H9 (cell line): Measurements from ENCODE around the gene DFFB. TPM values are rescaled to one million over a fixed set of nuclear protein-coding genes. Genes with fewer than 3 reads are reported as not detected.

Experiments used
- DNase-seq: peaks from one replicate; pipeline ENCODE4 v3.0.0-alpha.2; 2017
- H2AFZ ChIP-seq: one replicate; pipeline ENCODE4 v1.6.1; 2013; ENCODE audit warnings: mild to moderate bottlenecking, low read length, control low read depth, moderate library complexity
- H2AK5ac ChIP-seq: 2 replicates; pipeline ENCODE4 v1.6.1; 2013; ENCODE audit warnings: low read length, control low read depth, mixed read lengths; ENCODE audit not compliant: insufficient read length
- H2BK120ac ChIP-seq: one replicate; pipeline ENCODE4 v1.6.1; 2013; ENCODE audit warnings: low read depth, mild to moderate bottlenecking, low read length, control low read depth, inconsistent platforms; ENCODE audit not compliant: poor library complexity, severe bottlenecking
- H2BK12ac ChIP-seq: 2 replicates; pipeline ENCODE4 v1.6.1; 2013; ENCODE audit warnings: low read length, control low read depth, mixed read lengths, low read depth; ENCODE audit not compliant: insufficient read length
- H2BK15ac ChIP-seq: 2 replicates; pipeline ENCODE4 v1.6.1; 2013; ENCODE audit warnings: low read depth, low read length, control low read depth
- H2BK20ac ChIP-seq: one replicate; pipeline ENCODE4 v1.6.1; 2013; ENCODE audit warnings: low read depth, mild to moderate bottlenecking, low read length, control low read depth, inconsistent platforms; ENCODE audit not compliant: poor library complexity, severe bottlenecking
- H2BK5ac ChIP-seq: 2 replicates; pipeline ENCODE4 v1.6.1; 2013; ENCODE audit warnings: low read length, control low read depth, mixed read lengths; ENCODE audit not compliant: insufficient read length
- H3K14ac ChIP-seq: 2 replicates; pipeline ENCODE4 v1.6.1; 2013; ENCODE audit warnings: low read length, control low read depth; ENCODE audit not compliant: insufficient read depth
- H3K18ac ChIP-seq: 2 replicates; pipeline ENCODE4 v1.6.1; 2013; ENCODE audit warnings: low read depth, mild to moderate bottlenecking, mixed read lengths, low read length, control low read depth; ENCODE audit not compliant: insufficient read length
- H3K23ac ChIP-seq: 2 replicates; pipeline ENCODE4 v1.6.1; 2013; ENCODE audit warnings: low read length, control low read depth, mixed read lengths, low read depth; ENCODE audit not compliant: insufficient read length
- H3K23me2 ChIP-seq: 2 replicates; pipeline ENCODE4 v1.6.1; 2013; ENCODE audit warnings: low read depth, mild to moderate bottlenecking, mixed read lengths, low read length, control low read depth; ENCODE audit not compliant: insufficient read length, poor library complexity, severe bottlenecking
- H3K27ac ChIP-seq: 2 replicates; pipeline ENCODE4 v1.5.1; 2013; ENCODE audit warnings: low read length, control low read depth, mixed read lengths, low read depth; ENCODE audit not compliant: insufficient read length
- H3K27me3 ChIP-seq: 2 replicates; pipeline ENCODE4 v1.6.1; 2013; ENCODE audit warnings: low read length, control low read depth, inconsistent platforms; ENCODE audit not compliant: insufficient read depth
- H3K4ac ChIP-seq: 2 replicates; pipeline ENCODE4 v1.6.1; 2013; ENCODE audit warnings: low read depth, mild to moderate bottlenecking, control low read depth, inconsistent platforms, low read length, moderate library complexity
- H3K4me1 ChIP-seq: 2 replicates; pipeline ENCODE4 v1.6.1; 2013; ENCODE audit warnings: low read length, control low read depth, inconsistent platforms; ENCODE audit not compliant: insufficient read depth
- H3K4me2 ChIP-seq: 2 replicates; pipeline ENCODE4 v1.6.1; 2013; ENCODE audit warnings: low read length, control low read depth, mixed read lengths; ENCODE audit not compliant: insufficient read length, insufficient read depth
- H3K56ac ChIP-seq: 2 replicates; pipeline ENCODE4 v1.6.1; 2013; ENCODE audit warnings: low read depth, mild to moderate bottlenecking, mixed read lengths, low read length, control low read depth; ENCODE audit not compliant: insufficient read length
- H3K79me1 ChIP-seq: 2 replicates; pipeline ENCODE4 v1.6.1; 2013; ENCODE audit warnings: low read depth, mild to moderate bottlenecking, moderate library complexity, low read length, control low read depth, inconsistent platforms; ENCODE audit not compliant: insufficient read depth, poor library complexity, severe bottlenecking
- H3K79me2 ChIP-seq: 2 replicates; pipeline ENCODE4 v1.6.1; 2013; ENCODE audit warnings: low read length, control low read depth, inconsistent platforms; ENCODE audit not compliant: insufficient read depth
- H3K9ac ChIP-seq: 2 replicates; pipeline ENCODE4 v1.6.1; 2013; ENCODE audit warnings: low read length, control low read depth, mixed read lengths; ENCODE audit not compliant: insufficient read length; ENCODE audit errors: extremely low read depth
- H3K9me3 ChIP-seq: one replicate; pipeline ENCODE4 v1.6.1; 2013; ENCODE audit warnings: low read depth, low read length, inconsistent platforms; ENCODE audit not compliant: control insufficient read depth
- H3T11ph ChIP-seq: one replicate; pipeline ENCODE4 v1.6.1; 2013; ENCODE audit warnings: mild to moderate bottlenecking, low read length, control low read depth, inconsistent platforms
- H4K20me1 ChIP-seq: one replicate; pipeline ENCODE4 v1.6.1; 2013; ENCODE audit not compliant: control insufficient read depth, insufficient read length, insufficient read depth
- H4K5ac ChIP-seq: 2 replicates; pipeline ENCODE4 v1.6.1; 2013; ENCODE audit warnings: low read depth, mild to moderate bottlenecking, mixed read lengths, low read length, control low read depth; ENCODE audit not compliant: insufficient read length
- H4K8ac ChIP-seq: replicated peaks from 2 replicates; pipeline ENCODE4 v1.6.1; 2013; ENCODE audit warnings: low read length, control low read depth, mixed read lengths, low read depth; ENCODE audit not compliant: insufficient read length
- H4K91ac ChIP-seq: 2 replicates; pipeline ENCODE4 v1.6.1; 2013; ENCODE audit warnings: low read depth, mild to moderate bottlenecking, moderate library complexity, mixed read lengths, low read length, control low read depth; ENCODE audit not compliant: insufficient read length
- H3K27ac Mint-ChIP-seq, 3 experiments: 2 replicates in 2 of 3; 3 replicates in 1 of 3; pipeline ENCODE4 v1.8.0; 2020 to 2021; ENCODE audit warnings: mixed read lengths in 3 of 3, mild to moderate bottlenecking in 1 of 3, moderate library complexity in 1 of 3
- H3K27me3 Mint-ChIP-seq: 2 replicates; pipeline ENCODE4 v1.8.0; 2021; ENCODE audit warnings: low read depth, mild to moderate bottlenecking, moderate library complexity, mixed read lengths
- H3K36me3 Mint-ChIP-seq, 3 experiments: 2 replicates in 2 of 3; 3 replicates in 1 of 3; pipeline ENCODE4 v1.8.0; 2020 to 2021; ENCODE audit warnings: low read depth in 3 of 3, mixed read lengths in 3 of 3; ENCODE audit not compliant: insufficient read depth in 1 of 3
- H3K4me1 Mint-ChIP-seq, 2 experiments: 2 replicates each; pipeline ENCODE4 v1.8.0; 2020; ENCODE audit warnings: mixed read lengths in 2 of 2
- H3K4me3 Mint-ChIP-seq, 2 experiments: 2 replicates in 1 of 2; 3 replicates in 1 of 2; pipeline ENCODE4 v1.8.0; 2020 to 2021; ENCODE audit warnings: mild to moderate bottlenecking in 2 of 2, mixed read lengths in 2 of 2, moderate library complexity in 1 of 2
- H3K9me3 Mint-ChIP-seq, 2 experiments: 2 replicates in 1 of 2; 3 replicates in 1 of 2; pipeline ENCODE4 v1.8.0; 2020; ENCODE audit warnings: mild to moderate bottlenecking in 2 of 2, mixed read lengths in 2 of 2, moderate library complexity in 1 of 2
- WGBS: extraction: QIAGEN DNeasy Blood & Tissue Kit; methylation state at CpG from one replicate; pipeline ENCODE4 v1.1.7; 2013; ENCODE audit warnings: missing lambda C conversion rate, low lambda C conversion rate, mixed read lengths; ENCODE audit not compliant: insufficient read length; ENCODE audit errors: extremely low coverage; 5-methylcytosine and 5-hydroxymethylcytosine counted together
- total RNA-seq: library from RNA; stranded (reverse); gene quantifications from 2 replicates; pipeline ENCODE4 v1.2.1, GENCODE V29; 2021
- TF ChIP-seq, protein P1 (sequence below): fragments of 200-600 bp; sonication (generic); conservative IDR thresholded peaks from 3 replicates; pipeline ENCODE4 v1.8.0; 2021; ENCODE audit warnings: antibody characterized with exemption, mild to moderate bottlenecking

DFFB gene
- total RNA-seq, 1 experiment from 2014 or later, result 9.7 TPM

DNA sequence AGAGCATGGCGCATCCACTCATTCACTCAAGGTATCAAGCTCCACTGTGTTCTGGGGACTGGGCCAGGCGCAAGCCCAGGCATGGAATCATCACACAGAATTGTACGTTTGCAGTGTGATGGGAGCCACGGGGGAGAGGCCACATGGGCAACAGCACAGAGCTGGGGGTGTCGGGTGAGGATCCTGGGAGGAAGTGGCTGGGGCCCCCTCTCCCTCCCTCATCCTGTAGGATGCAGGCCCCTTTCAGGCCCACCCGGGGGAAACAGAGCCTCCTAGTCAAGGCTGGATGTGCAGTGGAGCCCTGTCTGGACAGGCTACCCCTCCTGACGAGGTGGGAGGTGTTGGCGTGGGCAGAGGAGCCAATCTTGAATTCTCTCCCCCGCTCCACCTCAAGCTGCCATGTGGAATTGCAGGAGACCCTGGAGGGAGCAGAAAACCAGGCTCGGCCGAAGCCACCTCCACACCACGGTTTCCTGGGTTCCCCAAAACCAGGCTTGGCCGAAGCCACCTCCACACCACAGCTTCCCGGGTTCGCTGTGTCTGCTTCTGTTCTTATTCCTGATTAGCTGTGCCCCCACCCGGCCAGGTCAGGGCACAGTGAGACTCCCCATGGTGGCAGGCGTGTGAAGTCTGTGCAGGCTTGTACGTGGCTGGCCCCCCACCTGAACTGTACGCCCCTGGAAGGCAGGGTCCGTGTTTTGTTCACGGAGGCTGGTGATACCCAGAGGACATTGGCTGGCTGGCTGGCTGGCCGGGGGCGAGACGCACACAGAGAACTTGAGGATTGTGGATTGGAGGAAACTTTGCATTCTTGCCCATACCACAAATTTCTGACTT lies 46.9 kb downstream of the DFFB start:
- peak overlapping the region in 1 of 2 experiments; percentile 28; a peak in 1 of 5 replicates for H3K4me3 Mint-ChIP-seq

More for the DNA sequence above, 46.9 kb downstream of the DFFB start:
- no peak overlapping the region for H3K4ac ChIP-seq
- no peak overlapping the region for H3K4me2 ChIP-seq
- H2BK120ac ChIP-seq, result no peak overlapping the region
- H4K91ac ChIP-seq, result no peak overlapping the region
- H3K14ac ChIP-seq, result no peak overlapping the region; the same call in 1 of the 2 replicates
- peaks cover 0 to 2% of the 10 kb centered on the region in 2 experiments; a peak in 1 of 5 replicates for H3K9me3 Mint-ChIP-seq
- DNase-seq, result no peak
- no peak overlapping the region for H2AK5ac ChIP-seq
- no peak overlapping the region for H4K8ac ChIP-seq
- H3K9ac ChIP-seq, result no peak overlapping the region
- peak overlapping the region in 2 of 3 experiments; percentile 38 to 61; a peak in 1 of 7 replicates for H3K27ac Mint-ChIP-seq
- H2BK20ac ChIP-seq, result no peak overlapping the region
- no CpG with 5 or more reads among the region's 24 CpGs for WGBS
- H2BK5ac ChIP-seq, result no peak overlapping the region
- H2BK12ac ChIP-seq, result no peak overlapping the region
- no peak overlapping the region for H3K56ac ChIP-seq
- TF ChIP-seq, protein P1, sequence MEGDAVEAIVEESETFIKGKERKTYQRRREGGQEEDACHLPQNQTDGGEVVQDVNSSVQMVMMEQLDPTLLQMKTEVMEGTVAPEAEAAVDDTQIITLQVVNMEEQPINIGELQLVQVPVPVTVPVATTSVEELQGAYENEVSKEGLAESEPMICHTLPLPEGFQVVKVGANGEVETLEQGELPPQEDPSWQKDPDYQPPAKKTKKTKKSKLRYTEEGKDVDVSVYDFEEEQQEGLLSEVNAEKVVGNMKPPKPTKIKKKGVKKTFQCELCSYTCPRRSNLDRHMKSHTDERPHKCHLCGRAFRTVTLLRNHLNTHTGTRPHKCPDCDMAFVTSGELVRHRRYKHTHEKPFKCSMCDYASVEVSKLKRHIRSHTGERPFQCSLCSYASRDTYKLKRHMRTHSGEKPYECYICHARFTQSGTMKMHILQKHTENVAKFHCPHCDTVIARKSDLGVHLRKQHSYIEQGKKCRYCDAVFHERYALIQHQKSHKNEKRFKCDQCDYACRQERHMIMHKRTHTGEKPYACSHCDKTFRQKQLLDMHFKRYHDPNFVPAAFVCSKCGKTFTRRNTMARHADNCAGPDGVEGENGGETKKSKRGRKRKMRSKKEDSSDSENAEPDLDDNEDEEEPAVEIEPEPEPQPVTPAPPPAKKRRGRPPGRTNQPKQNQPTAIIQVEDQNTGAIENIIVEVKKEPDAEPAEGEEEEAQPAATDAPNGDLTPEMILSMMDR, result no peak
- no peaks in the 10 kb centered on the region for H3K27me3 ChIP-seq
- H4K20me1 ChIP-seq, result no peaks in the 10 kb centered on the region
- H3K79me1 ChIP-seq, result no peaks in the 10 kb centered on the region
- no peak overlapping the region for H3T11ph ChIP-seq
- H2AFZ ChIP-seq, result no peak overlapping the region
- H3K79me2 ChIP-seq, result peaks cover 2% of the 10 kb centered on the region; the same call in 1 of the 2 replicates
- H3K4me1 ChIP-seq, result no peaks in the 10 kb centered on the region
- peaks cover 6% of the 10 kb centered on the region for H3K23me2 ChIP-seq
- H3K27me3 Mint-ChIP-seq, result no peaks in the 10 kb centered on the region
- H3K4me1 Mint-ChIP-seq, result peaks cover 25 to 30% of the 10 kb centered on the region in 2 experiments
- H3K27ac ChIP-seq, result no peak overlapping the region
- H3K18ac ChIP-seq, result no peak overlapping the region
- no peak overlapping the region for H4K5ac ChIP-seq
- no peak overlapping the region for H3K23ac ChIP-seq
- H3K9me3 ChIP-seq, result no peaks in the 10 kb centered on the region
- no peaks in the 10 kb centered on the region; a peak in 2 of 7 replicates for H3K36me3 Mint-ChIP-seq
- H2BK15ac ChIP-seq, result no peak overlapping the region
